Activated T-cell treated with anti-CD3 and anti-CD28 coated beads, Interleukin-2, amount 50 U/mL, for 4 hours (primary cell): ENCODE data around the gene FBXO42. TPM values are rescaled to one million over a fixed set of nuclear protein-coding genes. Genes with fewer than 3 reads are reported as not detected.

Source experiments
- ATAC-seq, 2 donors: fragments of 200-7000 bp; cut with Tn5 transposase; one replicate each; pipeline ENCODE4 v1.10.0; 2021
- DNase-seq: peaks from one replicate; pipeline ENCODE4 v3.0.0-alpha.2; 2020
- H3K27me3 Mint-ChIP-seq: one replicate; pipeline ENCODE4 v1.8.0; 2021; ENCODE audit warnings: low read depth, mixed read lengths
- H3K36me3 Mint-ChIP-seq: one replicate; pipeline ENCODE4 v1.8.0; 2022; ENCODE audit warnings: mixed read lengths; ENCODE audit not compliant: insufficient read depth
- H3K4me1 Mint-ChIP-seq: one replicate; pipeline ENCODE4 v1.8.0; 2021; ENCODE audit warnings: low read depth, mixed read lengths
- H3K4me3 Mint-ChIP-seq: one replicate; pipeline ENCODE4 v1.8.0; 2021; ENCODE audit warnings: mild to moderate bottlenecking, moderate library complexity, mixed read lengths
- H3K9me3 Mint-ChIP-seq: one replicate; pipeline ENCODE4 v1.8.0; 2021; ENCODE audit warnings: mixed read lengths
- total RNA-seq, 3 donors: library from RNA; stranded (reverse); gene quantifications; one replicate each; pipeline ENCODE4 v1.2.1, GENCODE V29; 2021

Gene FBXO42
- total RNA-seq, 3 donors from 2014 or later: 12.4 to 14.3 (median 13.4) TPM

GRCh38 chr1:16199157-16199501 lies 153.2 kb downstream of the FBXO42 start:
- no peaks in the 10 kb centered on the region for H3K27me3 Mint-ChIP-seq
- ATAC-seq (no peak), DNase-seq (no peak)
- no peaks in the 10 kb centered on the region for H3K4me1 Mint-ChIP-seq
- no peaks in the 10 kb centered on the region for H3K9me3 Mint-ChIP-seq
- H3K36me3 Mint-ChIP-seq: peaks cover 12% of the 10 kb centered on the region
- H3K4me3 Mint-ChIP-seq: no peak overlapping the region

DNA sequence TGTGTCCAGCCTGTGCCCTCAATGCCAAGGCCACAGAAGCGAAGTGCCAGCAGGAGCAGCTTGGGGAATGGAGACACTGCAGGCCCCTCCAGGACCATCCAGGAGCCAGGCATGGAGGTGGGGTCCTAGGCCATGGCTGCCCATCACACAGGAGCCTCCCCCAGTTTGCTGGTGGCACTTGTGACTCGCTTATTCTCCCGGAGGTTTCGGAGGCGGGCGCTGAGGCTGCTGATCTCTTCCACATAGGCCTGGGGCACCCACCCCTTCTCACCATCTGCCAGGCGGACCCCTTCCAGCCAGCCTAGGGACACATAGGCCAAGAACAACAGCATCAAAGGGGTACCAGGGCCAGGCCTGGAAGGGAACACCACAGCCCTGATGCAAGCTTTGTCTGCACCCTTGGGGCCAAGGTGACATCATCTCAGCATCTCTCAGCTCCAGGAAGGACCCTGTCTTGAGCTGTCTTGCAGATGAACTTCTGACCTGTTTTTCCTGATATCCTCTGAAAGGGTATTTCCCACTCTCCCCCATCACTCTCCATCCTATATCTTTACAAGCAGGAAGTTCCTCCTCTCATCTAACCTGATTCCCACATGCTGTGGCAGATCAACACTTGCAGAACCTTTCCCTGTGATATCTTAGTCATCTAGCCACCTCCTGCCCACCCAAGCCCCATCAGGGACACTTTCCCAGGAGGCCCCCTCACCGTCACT lies 153.7 kb downstream of the FBXO42 start:
- no peak overlapping the region for H3K4me3 Mint-ChIP-seq
- H3K36me3 Mint-ChIP-seq: peaks cover 10% of the 10 kb centered on the region
- no peaks in the 10 kb centered on the region for H3K27me3 Mint-ChIP-seq
- DNase-seq: no peak
- no peaks in the 10 kb centered on the region for H3K9me3 Mint-ChIP-seq
- ATAC-seq: peak in 1 of 2 donors; percentile 18
- H3K4me1 Mint-ChIP-seq: no peaks in the 10 kb centered on the region

- Mint-ChIP-seq H3K36me3 (peaks cover 3% of the 10 kb centered on the region), H3K4me1 (no peaks in the 10 kb centered on the region), H3K4me3 (no peak overlapping the region), H3K9me3 (no peaks in the 10 kb centered on the region), H3K27me3 (no peaks in the 10 kb centered on the region)
- DNase-seq: no peak
- ATAC-seq: no peak
Observed at GRCh38 chr1:16196874-16197273, 155.4 kb downstream of the FBXO42 start.

Other genes with a start within 250 kb of the FBXO42 start
- under 1 TPM; 0.29 to 0.35 (median 0.33) TPM for gene EPHA2, start 196.4 kb downstream of the FBXO42 start, total RNA-seq
- 10 to 100 TPM; 10.6 to 16.6 (median 11.1) TPM for gene ARHGEF19, start 139.8 kb downstream of the FBXO42 start, total RNA-seq
- 1 to 10 TPM; 5.0 to 7.1 (median 6.5) TPM for gene CPLANE2, start 115.3 kb downstream of the FBXO42 start, total RNA-seq
- 100 to 1,000 TPM; 194 to 215 (median 212) TPM for gene SZRD1, start 14.8 kb upstream of the FBXO42 start, total RNA-seq
- not detected for gene SPATA21, start 84.9 kb upstream of the FBXO42 start, total RNA-seq
- gene NECAP2, start 88.2 kb upstream of the FBXO42 start, total RNA-seq: 10 to 100 TPM; 63.5 to 71.6 (median 64.8) TPM
- gene RNU1-1, start 161.8 kb upstream of the FBXO42 start, total RNA-seq: 1,000 to 10,000 TPM; 1,321 to 1,622 (median 1,616) TPM